D721Med (cell line): ENCODE data around the gene UBR7.

Source experiments
- DNase-seq: peaks from one replicate; pipeline ENCODE4 v3.0.0; 2011; ENCODE audit warnings: low spot score; ENCODE audit not compliant: insufficient read length
- FAIRE-seq: peaks from 2 replicates; lab custom pipeline; 2011; peaks lifted over from hg19 to GRCh38; lab: Jason Lieb, UNC
- TF ChIP-seq, protein P1 (sequence below): IDR thresholded peaks from 2 replicates; pipeline ENCODE4 v1.5.1; 2012; ENCODE audit warnings: mild to moderate bottlenecking, control low read depth; ENCODE audit not compliant: insufficient read depth; ENCODE audit errors: missing control alignments

The UBR7 gene

DNA sequence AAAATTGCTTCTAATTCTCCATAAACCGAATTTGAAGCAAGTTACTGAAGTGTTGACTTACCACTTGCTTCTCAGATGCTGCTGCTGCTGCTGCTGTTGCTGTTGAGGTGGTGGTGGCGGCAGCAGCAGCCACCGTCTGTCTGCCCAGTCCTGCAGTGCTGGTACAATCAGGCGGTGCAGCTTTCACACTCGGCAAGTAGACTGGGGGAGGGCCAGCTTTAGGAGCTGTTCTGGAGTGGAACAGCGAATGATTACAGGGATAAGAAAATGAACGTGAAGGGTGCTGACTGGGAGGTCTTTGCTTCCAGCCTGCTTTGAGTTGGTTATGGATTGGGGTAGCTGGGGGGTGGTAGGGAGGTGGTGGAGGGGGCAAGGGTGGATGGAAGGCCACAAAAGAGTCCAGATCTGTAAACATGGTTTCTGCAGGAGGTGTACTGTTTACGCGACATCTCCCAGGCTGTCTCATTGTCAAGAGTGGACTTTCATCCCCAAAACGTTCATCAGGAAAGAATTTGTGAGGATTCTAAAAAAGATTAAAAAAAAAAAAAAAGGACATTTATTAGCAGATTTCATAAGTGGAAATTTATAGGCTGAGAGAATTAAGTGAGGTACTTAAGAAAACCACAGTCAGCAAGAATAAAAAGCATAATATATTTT is 38.8 kb downstream of the UBR7 start:
- DNase-seq (no peak), FAIRE-seq (no peak)
- TF ChIP-seq, protein P1, sequence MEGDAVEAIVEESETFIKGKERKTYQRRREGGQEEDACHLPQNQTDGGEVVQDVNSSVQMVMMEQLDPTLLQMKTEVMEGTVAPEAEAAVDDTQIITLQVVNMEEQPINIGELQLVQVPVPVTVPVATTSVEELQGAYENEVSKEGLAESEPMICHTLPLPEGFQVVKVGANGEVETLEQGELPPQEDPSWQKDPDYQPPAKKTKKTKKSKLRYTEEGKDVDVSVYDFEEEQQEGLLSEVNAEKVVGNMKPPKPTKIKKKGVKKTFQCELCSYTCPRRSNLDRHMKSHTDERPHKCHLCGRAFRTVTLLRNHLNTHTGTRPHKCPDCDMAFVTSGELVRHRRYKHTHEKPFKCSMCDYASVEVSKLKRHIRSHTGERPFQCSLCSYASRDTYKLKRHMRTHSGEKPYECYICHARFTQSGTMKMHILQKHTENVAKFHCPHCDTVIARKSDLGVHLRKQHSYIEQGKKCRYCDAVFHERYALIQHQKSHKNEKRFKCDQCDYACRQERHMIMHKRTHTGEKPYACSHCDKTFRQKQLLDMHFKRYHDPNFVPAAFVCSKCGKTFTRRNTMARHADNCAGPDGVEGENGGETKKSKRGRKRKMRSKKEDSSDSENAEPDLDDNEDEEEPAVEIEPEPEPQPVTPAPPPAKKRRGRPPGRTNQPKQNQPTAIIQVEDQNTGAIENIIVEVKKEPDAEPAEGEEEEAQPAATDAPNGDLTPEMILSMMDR: no peak

- DNase-seq: no peak
- TF ChIP-seq, protein P1: no peak
- FAIRE-seq: no peak
Measured at GRCh38 chr14:93246534-93246933, 39.5 kb downstream of the UBR7 start.

- TF ChIP-seq, protein P1: no peak
- FAIRE-seq: no peak
- no peak for DNase-seq
Measured at GRCh38 chr14:93249128-93249831, 42.2 kb downstream of the UBR7 start.

DNA sequence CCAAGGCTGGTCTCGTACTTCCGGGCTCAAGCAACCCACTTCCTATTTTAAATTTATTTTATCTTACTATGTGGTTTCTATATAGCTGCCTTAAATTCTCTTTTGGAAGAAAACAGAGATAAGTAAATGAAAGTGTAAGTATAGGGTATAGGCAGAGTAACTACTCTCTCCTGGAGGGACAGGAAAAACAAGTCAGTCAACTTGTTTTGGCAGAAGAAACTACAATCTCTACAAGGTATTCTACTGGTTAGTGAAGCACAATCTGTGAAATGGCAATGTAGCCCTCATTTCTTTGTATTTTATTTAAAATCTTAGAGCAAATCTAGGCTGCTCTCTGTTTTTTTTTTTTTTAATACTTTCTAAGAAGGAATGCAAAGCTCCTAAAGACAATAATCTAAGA is 55.4 kb downstream of the UBR7 start:
- no peak for FAIRE-seq
- TF ChIP-seq, protein P1: no peak
- DNase-seq: no peak

DNA sequence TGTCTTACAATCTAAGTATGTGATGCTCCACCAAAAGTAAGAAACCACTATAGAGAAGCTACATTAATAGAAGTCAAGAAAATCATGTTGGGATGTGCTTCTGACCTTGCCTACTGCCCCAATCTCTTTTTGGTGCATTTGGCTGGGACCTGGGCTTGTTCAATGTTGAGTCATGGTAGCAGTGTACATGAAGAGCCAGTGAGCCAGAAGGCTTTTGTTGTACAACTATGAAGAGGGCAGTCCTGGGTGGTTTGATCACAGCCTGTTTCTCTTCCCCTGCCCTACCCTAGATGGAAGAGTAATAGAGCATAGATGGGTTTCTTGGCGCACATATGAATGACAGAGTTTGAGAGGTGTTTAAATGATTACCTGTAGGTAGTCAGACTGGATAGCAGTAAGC is 56.4 kb downstream of the UBR7 start:
- TF ChIP-seq, protein P1: no peak
- FAIRE-seq (no peak), DNase-seq (no peak)

DNA sequence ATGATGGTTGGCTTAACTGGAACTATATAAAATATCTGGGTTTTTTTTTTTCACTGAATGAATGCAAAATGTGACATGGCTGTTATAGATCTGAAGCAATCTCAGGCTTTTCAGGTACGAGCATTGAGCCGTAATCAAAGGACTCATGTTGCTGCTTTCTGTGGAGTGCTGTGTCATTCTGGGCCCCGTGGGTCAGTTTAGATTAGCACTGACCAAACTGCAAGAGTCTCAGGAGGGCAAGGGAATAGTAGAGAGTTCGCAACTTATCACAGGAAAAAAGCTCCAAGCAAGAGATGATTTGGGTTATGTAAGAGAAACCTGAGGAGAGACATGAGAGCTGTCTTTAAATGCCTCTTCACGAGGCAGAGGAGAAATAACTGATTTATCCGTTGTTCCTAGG is 59.1 kb downstream of the UBR7 start:
- FAIRE-seq: no peak

More for the DNA sequence above, 59.1 kb downstream of the UBR7 start:
- TF ChIP-seq, protein P1: no peak
- no peak for DNase-seq
